Common myeloid progenitor, CD34-positive (primary cell): ENCODE results near the gene NOCT. TPM values are rescaled to one million over a fixed set of nuclear protein-coding genes. Genes with fewer than 3 reads are reported as not detected.

Experiments used
- CTCF ChIA-PET: fragments of 350-600 bp; sonication (Branson Sonifier 250); formaldehyde crosslinking; loops from one replicate; lab custom pipeline; 2021; ENCODE audit warnings: antibody characterized with exemption; lab: Charles Lee
- POLR2A ChIA-PET: fragments of 350-600 bp; sonication (Branson Sonifier 250); formaldehyde crosslinking; loops from one replicate; lab custom pipeline; 2021; ENCODE audit warnings: antibody characterized with exemption; lab: Charles Lee
- DNase-seq, 3 donors: peaks; one replicate each; pipeline versions ENCODE4 v3.0.0 to v3.0.0-alpha.2; 2013
- H3K27ac ChIP-seq, 2 experiments: 1 replicate in 1 of 2; 2 replicates in 1 of 2; pipeline ENCODE4 v1.7.0; 2013; ENCODE audit warnings: inconsistent platforms in 2 of 2, low read length in 2 of 2, mild to moderate bottlenecking in 2 of 2, low read depth in 1 of 2, moderate library complexity in 1 of 2; ENCODE audit not compliant: severe bottlenecking in 2 of 2, insufficient read depth in 1 of 2, poor library complexity in 1 of 2
- H3K27me3 ChIP-seq, 5 experiments: replicated peaks in 2 of 5; 1 replicate in 3 of 5; 2 replicates in 2 of 5; pipeline versions ENCODE4 v1.6.1 to v1.7.0; 2013; ENCODE audit warnings: low read length in 4 of 5, mild to moderate bottlenecking in 2 of 5, moderate library complexity in 2 of 5, inconsistent platforms in 1 of 5; ENCODE audit not compliant: insufficient read depth in 5 of 5, control insufficient read depth in 4 of 5
- H3K36me3 ChIP-seq, 4 experiments: 1 replicate in 2 of 4; 2 replicates in 2 of 4; pipeline versions ENCODE4 v1.6.1 to v1.7.0; 2013; ENCODE audit warnings: low read length in 3 of 4, control low read depth in 1 of 4, mild to moderate bottlenecking in 1 of 4; ENCODE audit not compliant: control insufficient read depth in 4 of 4, insufficient read depth in 4 of 4
- H3K4me1 ChIP-seq, 4 experiments: 1 replicate in 3 of 4; 2 replicates in 1 of 4; pipeline versions ENCODE4 v1.6.1 to v1.7.1; 2013; ENCODE audit warnings: low read length in 3 of 4, mild to moderate bottlenecking in 3 of 4, control low read depth in 1 of 4, inconsistent platforms in 1 of 4, moderate library complexity in 1 of 4; ENCODE audit not compliant: control insufficient read depth in 4 of 4, insufficient read depth in 4 of 4; ENCODE audit errors: control extremely low read depth in 1 of 4
- H3K4me3 ChIP-seq, 7 experiments: 1 replicate in 4 of 7; 2 replicates in 3 of 7; pipeline versions ENCODE4 v1.5.1 to v1.7.0; 2013; ENCODE audit warnings: mild to moderate bottlenecking in 7 of 7, low read length in 6 of 7, moderate library complexity in 6 of 7, inconsistent platforms in 2 of 7, low read depth in 2 of 7, control low read depth in 1 of 7; ENCODE audit not compliant: insufficient read depth in 4 of 7, control insufficient read depth in 1 of 7; ENCODE audit errors: extremely low read depth in 1 of 7
- H3K9me3 ChIP-seq, 5 experiments: 1 replicate in 4 of 5; 2 replicates in 1 of 5; pipeline versions ENCODE4 v1.6.1 to v1.7.1; 2013; ENCODE audit warnings: low read length in 4 of 5, mild to moderate bottlenecking in 2 of 5, inconsistent platforms in 1 of 5, low read depth in 1 of 5, moderate library complexity in 1 of 5; ENCODE audit not compliant: control insufficient read depth in 4 of 5, insufficient read depth in 2 of 5; ENCODE audit errors: control extremely low read depth in 1 of 5
- WGBS: methylation state at CpG from one replicate; pipeline ENCODE4 v1.1.5; 2013; ENCODE audit not compliant: insufficient coverage; 5-methylcytosine and 5-hydroxymethylcytosine counted together
- polyA plus RNA-seq: library from polyadenylated mRNA; unstranded; fragments of 120-200 nt; gene quantifications from one replicate; pipeline ENCODE4 v1.2.1, GENCODE V29; 2013

Gene NOCT
- 12.9 TPM for polyA plus RNA-seq

GRCh38 chr4:139015269-139015947 is at the start of gene NOCT:
NOCT (plus strand) TSS chr4:139015781; CDS start chr4:139015982, 201 bp downstream.
- WGBS: under 1% methylated on average over 55 of the region's 62 CpGs
- peak within 1 kb of the TSS; percentile 97 to 98 for H3K27ac ChIP-seq
- H3K4me1 ChIP-seq: peaks cover 13 to 40% (median 21%) of the 10 kb centered on the region in 4 experiments
- POLR2A ChIA-PET: interaction anchor here (1.1 kb wide), 1 partner anchor 104 kb away, joined by 3 read pairs; no protein-coding TSS in a partner anchor
- no peaks in the 10 kb centered on the region for H3K9me3 ChIP-seq
- peaks cover 0 to 13% (median 2%) of the 10 kb centered on the region in 4 experiments for H3K36me3 ChIP-seq
- peak within 1 kb of the TSS; percentile 78 to 98 (median 92) for H3K4me3 ChIP-seq
- no peaks in the 10 kb centered on the region for H3K27me3 ChIP-seq
- CTCF ChIA-PET: interaction anchor here (1.0 to 3.1 kb wide), 2 partner anchors 9 to 15 kb away, joined by 3 to 14 read pairs; no protein-coding TSS in a partner anchor
- DNase-seq: peak; percentile 91 to 96 (median 96)

- POLR2A ChIA-PET: no interaction called here
- no peak for DNase-seq
- no peak overlapping the region for H3K27ac ChIP-seq
- H3K9me3 ChIP-seq: no peaks in the 10 kb centered on the region
- CTCF ChIA-PET: no interaction called here
- no peaks in the 10 kb centered on the region for H3K36me3 ChIP-seq
- no peaks in the 10 kb centered on the region for H3K4me1 ChIP-seq
- H3K4me3 ChIP-seq: no peak overlapping the region
- WGBS: no CpG with 5 or more reads among the region's 3 CpGs
- H3K27me3 ChIP-seq: no peaks in the 10 kb centered on the region
These were observed 48.3 kb upstream of the NOCT start for GRCh38 chr4:138967313-138967712.

GRCh38 chr4:138972956-138973801 is 42.4 kb upstream of the NOCT start:
- H3K27ac ChIP-seq: no peak overlapping the region
- ChIA-PET POLR2A (no interaction called here), CTCF (no interaction called here)
- no peaks in the 10 kb centered on the region for H3K27me3 ChIP-seq
- no peaks in the 10 kb centered on the region for H3K9me3 ChIP-seq
- no peak overlapping the region for H3K4me3 ChIP-seq
- WGBS: 97% methylated on average over 9 of the region's 9 CpGs
- DNase-seq: no peak
- no peaks in the 10 kb centered on the region for H3K36me3 ChIP-seq
- H3K4me1 ChIP-seq: no peaks in the 10 kb centered on the region

- H3K36me3 ChIP-seq: no peaks in the 10 kb centered on the region
- H3K4me3 ChIP-seq: no peak overlapping the region
- no peaks in the 10 kb centered on the region for H3K4me1 ChIP-seq
- 79% methylated on average over 4 of the region's 4 CpGs for WGBS
- ChIA-PET CTCF (no interaction called here), POLR2A (no interaction called here)
- DNase-seq: no peak
- H3K27ac ChIP-seq: no peak overlapping the region
- H3K27me3 ChIP-seq: no peaks in the 10 kb centered on the region
- H3K9me3 ChIP-seq: no peaks in the 10 kb centered on the region
These were observed 40.4 kb upstream of the NOCT start for GRCh38 chr4:138975225-138975624.

GRCh38 chr4:138976526-138976925 is 39.1 kb upstream of the NOCT start:
- CTCF ChIA-PET: no interaction called here
- H3K9me3 ChIP-seq: no peaks in the 10 kb centered on the region
- no peaks in the 10 kb centered on the region for H3K36me3 ChIP-seq
- H3K27me3 ChIP-seq: no peaks in the 10 kb centered on the region
- H3K27ac ChIP-seq: no peak overlapping the region
- no peaks in the 10 kb centered on the region for H3K4me1 ChIP-seq
- H3K4me3 ChIP-seq: no peak overlapping the region
- no peak for DNase-seq
- POLR2A ChIA-PET: no interaction called here

- H3K4me1 ChIP-seq: peaks cover 0 to 4% (median 0%) of the 10 kb centered on the region in 4 experiments
- H3K27me3 ChIP-seq: no peaks in the 10 kb centered on the region
- WGBS: 64% methylated on average over 5 of the region's 6 CpGs
- POLR2A ChIA-PET: no interaction called here
- CTCF ChIA-PET: no interaction called here
- H3K27ac ChIP-seq: no peak overlapping the region
- H3K4me3 ChIP-seq: no peak overlapping the region
- no peak for DNase-seq
- no peaks in the 10 kb centered on the region for H3K36me3 ChIP-seq
- no peaks in the 10 kb centered on the region for H3K9me3 ChIP-seq
These were observed 38.1 kb upstream of the NOCT start for GRCh38 chr4:138977524-138977923.
